HepG2 (cell line): ENCODE results near the gene PEA15. TPM values are rescaled to one million over a fixed set of nuclear protein-coding genes. Genes with fewer than 3 reads are reported as not detected.

ENCODE experiments used
- ATF7 ChIP-seq, 2 experiments: fragments of 450-650 bp in 1 of 2; sonication (generic) in 1 of 2; formaldehyde crosslinking in 1 of 2; IDR thresholded peaks; 2 replicates each; pipeline versions ENCODE4 v1.4.0 to v1.6.1; 2016 to 2020; ENCODE audit warnings: antibody characterized with exemption in 1 of 2, mild to moderate bottlenecking in 1 of 2, missing genetic modification reagents in 1 of 2
- BRCA1 ChIP-seq: sonication (generic); formaldehyde crosslinking; IDR thresholded peaks from 2 replicates; pipeline ENCODE4 v1.4.0; 2020; ENCODE audit warnings: missing genetic modification reagents
- CHCHD3 ChIP-seq: sonication (generic); formaldehyde crosslinking; IDR thresholded peaks from 2 replicates; pipeline ENCODE4 v1.8.0; 2022; ENCODE audit warnings: mild to moderate bottlenecking, missing genetic modification reagents, moderate library complexity
- DMAP1 ChIP-seq: IDR thresholded peaks from 2 replicates; pipeline ENCODE4 v1.6.1; 2016
- ESRRA ChIP-seq: sonication (generic); formaldehyde crosslinking; IDR thresholded peaks from 2 replicates; pipeline ENCODE4 v1.5.1; 2020; ENCODE audit warnings: mild to moderate bottlenecking, low read depth, missing genetic modification reagents
- FOXC1 ChIP-seq: sonication (generic); formaldehyde crosslinking; IDR thresholded peaks from 2 replicates; pipeline ENCODE4 v1.8.0; 2022; ENCODE audit warnings: mild to moderate bottlenecking, missing genetic modification reagents, borderline replicate concordance
- HNF4G ChIP-seq, 2 experiments: sonication (generic) in 1 of 2; formaldehyde crosslinking in 1 of 2; IDR thresholded peaks; 2 replicates each; pipeline versions ENCODE4 v1.4.0 to v1.6.1; 2011 to 2020; ENCODE audit warnings: borderline replicate concordance in 2 of 2, low read depth in 2 of 2, mild to moderate bottlenecking in 2 of 2, low read length in 1 of 2, missing genetic modification reagents in 1 of 2, moderate library complexity in 1 of 2
- MIER2 ChIP-seq: IDR thresholded peaks from 2 replicates; pipeline ENCODE4 v1.6.1; 2016; ENCODE audit warnings: missing biosample characterization, missing genetic modification reagents
- SOX13 ChIP-seq, 3 experiments: fragments of 450-650 bp in 1 of 3; sonication (generic) in 1 of 3; formaldehyde crosslinking in 1 of 3; IDR thresholded peaks in 2 of 3; conservative IDR thresholded peaks in 1 of 3; 2 replicates each; pipeline versions ENCODE4 v1.5.0 to v1.6.1; 2016 to 2020; ENCODE audit warnings: antibody characterized with exemption in 1 of 3, mild to moderate bottlenecking in 1 of 3, missing compliant biosample characterization in 1 of 3, missing genetic modification reagents in 1 of 3, moderate library complexity in 1 of 3
- SPEN ChIP-seq: sonication (generic); formaldehyde crosslinking; IDR thresholded peaks from 2 replicates; pipeline ENCODE4 v1.5.1; 2020; ENCODE audit warnings: low read depth, mild to moderate bottlenecking, missing genetic modification reagents
- STAG1 ChIP-seq: sonication (generic); formaldehyde crosslinking; IDR thresholded peaks from 2 replicates; pipeline ENCODE4 v1.4.0; 2020; ENCODE audit warnings: missing genetic modification reagents
- TFAP4 ChIP-seq: sonication (generic); IDR thresholded peaks from 2 replicates; pipeline ENCODE4 v1.6.1; 2016; ENCODE audit warnings: low read depth, borderline replicate concordance
- TRIM22 ChIP-seq: fragments of 450-650 bp; IDR thresholded peaks from 2 replicates; pipeline ENCODE4 v1.6.1; 2017
- XRCC5 ChIP-seq: fragments of 200-400 bp; formaldehyde crosslinking; optimal IDR thresholded peaks from 2 replicates; pipeline ENCODE3; 2017; ENCODE audit warnings: mild to moderate bottlenecking, low read length
- ZHX2 ChIP-seq, 2 experiments: sonication (generic) in 1 of 2; formaldehyde crosslinking in 1 of 2; IDR thresholded peaks; 2 replicates each; pipeline versions ENCODE4 v1.6.1 to v1.9.0; 2014 to 2022; ENCODE audit warnings: antibody characterized with exemption in 1 of 2, borderline replicate concordance in 1 of 2, inconsistent platforms in 1 of 2, low read depth in 1 of 2, missing genetic modification reagents in 1 of 2
- ZNF451 ChIP-seq: sonication (generic); formaldehyde crosslinking; IDR thresholded peaks from 2 replicates; pipeline ENCODE4 v1.5.0; 2020; ENCODE audit warnings: mild to moderate bottlenecking, missing genetic modification reagents
- ZNF792 ChIP-seq: IDR thresholded peaks from 2 replicates; pipeline ENCODE4 v1.6.1; 2016
- ZNF83 ChIP-seq: sonication (generic); formaldehyde crosslinking; IDR thresholded peaks from 2 replicates; pipeline ENCODE4 v1.4.0; 2020; ENCODE audit warnings: missing genetic modification reagents, mild to moderate bottlenecking, borderline replicate concordance
- polyA plus RNA-seq, 8 experiments: library from polyadenylated mRNA; depleted of rRNA in 3 of 8; stranded (reverse) in 7 of 8; unstranded in 1 of 8; fragments of >200 nt; fragmentation: Illumina TruSeq in 4 of 8; extraction: Trizol in 4 of 8; gene quantifications; 2 replicates each; pipeline versions ENCODE4 v1.2.1 to v1.2.3, GENCODE V29; 2011 to 2016; ENCODE audit warnings: low read depth in 4 of 8, missing spikeins in 1 of 8, mixed read lengths in 1 of 8; ENCODE audit not compliant: insufficient read depth in 1 of 8
- total RNA-seq, 5 experiments: library from RNA; depleted of rRNA; stranded (reverse); fragments of >200 nt; fragmentation: Illumina TruSeq; extraction: Trizol; gene quantifications; 2 replicates each; pipeline ENCODE4 v1.2.3, GENCODE V29; 2016; ENCODE audit warnings: low read depth in 1 of 5

PEA15 gene
- total and polyA plus RNA-seq, 2 of the 13 experiments (the other 11 are each of a cell fraction or from before 2014, with no cell fraction given), result 12.1 to 35.2 TPM

DNA sequence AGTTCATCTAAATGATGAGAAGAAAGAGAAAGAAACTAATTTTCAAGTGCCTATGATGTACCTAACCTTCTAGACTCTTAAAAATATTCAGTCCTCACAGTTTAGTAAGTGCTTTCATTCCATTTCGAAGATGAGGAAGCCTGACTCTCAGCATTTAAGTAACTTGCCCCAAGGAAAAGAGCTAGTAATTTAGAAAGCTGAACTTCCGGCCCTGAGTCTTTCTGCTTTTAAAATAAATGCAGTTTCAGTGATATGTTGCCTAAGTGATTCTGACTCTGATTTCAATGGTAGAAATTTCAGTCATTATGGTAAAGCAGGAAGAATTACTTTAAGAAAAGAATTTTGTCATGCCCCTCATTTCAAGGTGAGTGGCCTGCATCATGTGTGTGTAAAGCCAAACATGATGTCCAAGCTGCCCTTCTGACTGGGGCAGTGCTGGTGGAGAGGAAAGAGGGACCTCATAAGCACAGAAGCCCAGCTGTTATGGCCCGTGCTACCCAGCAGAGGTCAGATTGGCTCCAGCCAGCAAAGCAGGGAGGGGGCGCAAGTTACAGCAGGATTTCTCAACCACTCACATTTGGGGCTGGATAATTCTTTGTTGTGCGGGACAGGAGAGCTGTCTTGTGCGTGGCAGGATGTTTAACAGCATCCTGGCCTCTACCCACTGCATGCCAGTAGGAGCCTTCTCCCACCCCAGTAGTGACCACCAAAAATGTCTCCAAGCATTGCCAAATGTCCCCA, 43.0 kb upstream of the PEA15 start (continued):
- no peak for TF ChIP-seq HNF4G (IDR thresholded peaks at IDR 0.05; ENCODE audit: borderline replicate concordance, low read depth, low read length)
- TF ChIP-seq HNF4G (CRISPR knock-in tag; IDR thresholded peaks at IDR 0.05; ENCODE audit: borderline replicate concordance, low read depth), result no peak
- TF ChIP-seq ZNF792 (CRISPR knock-in tag), result no peak
- no peak for TF ChIP-seq SPEN (CRISPR knock-in tag)
- TF ChIP-seq ZNF83 (CRISPR knock-in tag), result no peak
- TF ChIP-seq FOXC1 (CRISPR knock-in tag), result no peak
- TF ChIP-seq XRCC5, result peak; percentile 57
- no peak for TF ChIP-seq BRCA1
- no peak for TF ChIP-seq ATF7 (IDR thresholded peaks at IDR 0.05)
- TF ChIP-seq ATF7 (CRISPR knock-in tag; IDR thresholded peaks at IDR 0.05), result no peak
- peak; percentile 67 for TF ChIP-seq STAG1
- TF ChIP-seq ZNF451 (CRISPR knock-in tag), result no peak
- TF ChIP-seq CHCHD3, result no peak
- TF ChIP-seq ESRRA (CRISPR knock-in tag), result no peak
- TF ChIP-seq ZHX2 (IDR thresholded peaks at IDR 0.05; ENCODE audit: low read depth), result no peak
- no peak for TF ChIP-seq ZHX2 (CRISPR knock-in tag; IDR thresholded peaks at IDR 0.05; ENCODE audit: borderline replicate concordance)
- TF ChIP-seq TFAP4, result peak; percentile 12; the same call in 1 of the 2 replicates
- no peak for TF ChIP-seq MIER2 (CRISPR knock-in tag)
- TF ChIP-seq SOX13 (IDR thresholded peaks at IDR 0.05), result no peak
- no peak for TF ChIP-seq SOX13 (CRISPR knock-in tag; conservative IDR thresholded peaks at IDR 0.05 in 1 of 2, IDR thresholded peaks at IDR 0.05 in 1 of 2)
- TF ChIP-seq TRIM22, result no peak
- no peak for TF ChIP-seq DMAP1 (CRISPR knock-in tag)
